GM10266 (cell line): ENCODE measurements around the gene ANKRD11.

Source experiments
- DNase-seq: peaks from one replicate; pipeline ENCODE4 v3.0.0; 2012; ENCODE audit errors: extremely low spot score
- TF ChIP-seq, protein P1 (sequence below): IDR thresholded peaks from 2 replicates; pipeline ENCODE4 v1.5.1; 2012; ENCODE audit warnings: mild to moderate bottlenecking, low read depth; ENCODE audit not compliant: control insufficient read depth, insufficient read depth; ENCODE audit errors: missing control alignments

Gene ANKRD11

DNA sequence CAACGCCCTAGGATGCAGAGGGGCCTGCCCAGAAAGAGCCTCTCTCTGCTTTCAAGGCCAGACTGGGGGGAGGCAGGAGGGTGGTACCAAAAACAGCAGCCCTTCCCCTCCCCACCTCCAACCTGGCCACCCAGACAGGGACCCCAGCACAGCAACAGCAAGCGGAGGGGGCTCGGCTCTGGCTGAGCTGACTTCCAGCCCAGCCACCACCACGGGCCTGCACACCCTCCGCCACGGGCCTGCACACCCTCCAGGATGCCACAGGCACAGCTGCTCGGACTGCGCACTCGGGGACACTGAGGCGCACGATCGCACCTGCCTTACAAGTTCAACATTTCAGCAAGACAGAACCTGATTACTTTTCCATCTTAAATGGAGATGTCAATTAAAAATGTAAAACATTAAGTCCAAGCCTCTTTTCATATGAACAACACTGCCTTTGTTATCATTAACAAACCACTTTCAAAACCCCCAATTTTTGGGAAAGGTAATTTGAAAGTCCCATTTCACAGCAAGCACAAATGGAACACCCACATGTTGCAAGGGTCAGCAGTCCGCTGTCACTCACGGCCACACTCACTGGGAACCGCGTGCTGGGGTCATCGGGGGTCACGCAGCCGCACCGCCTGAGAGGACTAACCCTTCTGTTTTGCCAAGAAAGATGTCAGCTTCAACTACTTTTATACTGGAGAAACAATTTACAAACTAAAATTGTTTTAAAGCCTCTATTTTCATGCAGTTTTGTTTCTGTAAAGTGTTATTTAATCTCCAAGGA is 76.4 kb downstream of the ANKRD11 start:
- no peak for DNase-seq
- TF ChIP-seq, protein P1, sequence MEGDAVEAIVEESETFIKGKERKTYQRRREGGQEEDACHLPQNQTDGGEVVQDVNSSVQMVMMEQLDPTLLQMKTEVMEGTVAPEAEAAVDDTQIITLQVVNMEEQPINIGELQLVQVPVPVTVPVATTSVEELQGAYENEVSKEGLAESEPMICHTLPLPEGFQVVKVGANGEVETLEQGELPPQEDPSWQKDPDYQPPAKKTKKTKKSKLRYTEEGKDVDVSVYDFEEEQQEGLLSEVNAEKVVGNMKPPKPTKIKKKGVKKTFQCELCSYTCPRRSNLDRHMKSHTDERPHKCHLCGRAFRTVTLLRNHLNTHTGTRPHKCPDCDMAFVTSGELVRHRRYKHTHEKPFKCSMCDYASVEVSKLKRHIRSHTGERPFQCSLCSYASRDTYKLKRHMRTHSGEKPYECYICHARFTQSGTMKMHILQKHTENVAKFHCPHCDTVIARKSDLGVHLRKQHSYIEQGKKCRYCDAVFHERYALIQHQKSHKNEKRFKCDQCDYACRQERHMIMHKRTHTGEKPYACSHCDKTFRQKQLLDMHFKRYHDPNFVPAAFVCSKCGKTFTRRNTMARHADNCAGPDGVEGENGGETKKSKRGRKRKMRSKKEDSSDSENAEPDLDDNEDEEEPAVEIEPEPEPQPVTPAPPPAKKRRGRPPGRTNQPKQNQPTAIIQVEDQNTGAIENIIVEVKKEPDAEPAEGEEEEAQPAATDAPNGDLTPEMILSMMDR: no peak

DNA sequence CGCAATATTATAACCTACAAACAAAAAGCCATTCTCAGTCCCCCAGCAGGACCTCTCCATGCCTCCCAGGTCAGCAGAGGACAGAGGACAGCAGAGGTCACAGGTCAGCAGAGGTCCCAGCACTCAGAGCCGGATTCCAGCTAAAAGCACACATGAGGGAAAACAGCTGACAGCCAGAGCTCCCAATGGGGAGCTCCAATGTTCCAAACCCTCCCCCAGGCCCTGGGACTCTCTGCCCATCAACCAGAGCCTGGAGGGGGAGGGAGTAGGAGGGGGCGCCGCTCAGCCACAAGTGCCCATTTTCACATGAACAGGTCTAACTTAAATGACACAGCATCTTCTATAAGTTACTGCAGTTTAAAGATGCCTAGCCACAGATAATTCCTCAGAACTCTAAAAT is 77.5 kb downstream of the ANKRD11 start:
- TF ChIP-seq, protein P1: no peak
- no peak for DNase-seq

DNA sequence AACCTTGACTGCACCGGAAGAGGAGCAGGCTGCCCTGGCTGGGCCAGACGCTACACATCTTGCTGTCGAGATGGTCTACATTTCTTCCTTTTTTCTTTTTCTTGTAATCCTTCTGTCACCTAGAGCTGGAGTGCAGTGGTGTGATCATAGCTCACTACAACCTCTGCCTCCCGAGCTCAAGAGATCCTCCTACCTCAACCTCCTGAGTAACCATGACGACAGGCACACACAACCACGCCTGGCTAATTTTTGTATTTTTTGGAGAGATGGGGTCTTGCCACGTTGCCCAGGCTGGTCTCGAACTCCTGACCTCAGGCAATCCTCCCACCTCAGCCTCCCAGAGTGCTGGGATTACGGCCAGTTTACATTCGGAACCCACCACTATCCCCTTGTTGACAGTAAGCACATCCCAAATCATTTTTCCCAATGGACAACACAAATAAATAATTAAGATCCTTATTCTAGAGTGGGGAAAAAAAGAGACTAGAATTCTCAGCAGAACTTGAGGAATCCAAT is 79.0 kb downstream of the ANKRD11 start:
- TF ChIP-seq, protein P1: no peak
- no peak for DNase-seq

DNA sequence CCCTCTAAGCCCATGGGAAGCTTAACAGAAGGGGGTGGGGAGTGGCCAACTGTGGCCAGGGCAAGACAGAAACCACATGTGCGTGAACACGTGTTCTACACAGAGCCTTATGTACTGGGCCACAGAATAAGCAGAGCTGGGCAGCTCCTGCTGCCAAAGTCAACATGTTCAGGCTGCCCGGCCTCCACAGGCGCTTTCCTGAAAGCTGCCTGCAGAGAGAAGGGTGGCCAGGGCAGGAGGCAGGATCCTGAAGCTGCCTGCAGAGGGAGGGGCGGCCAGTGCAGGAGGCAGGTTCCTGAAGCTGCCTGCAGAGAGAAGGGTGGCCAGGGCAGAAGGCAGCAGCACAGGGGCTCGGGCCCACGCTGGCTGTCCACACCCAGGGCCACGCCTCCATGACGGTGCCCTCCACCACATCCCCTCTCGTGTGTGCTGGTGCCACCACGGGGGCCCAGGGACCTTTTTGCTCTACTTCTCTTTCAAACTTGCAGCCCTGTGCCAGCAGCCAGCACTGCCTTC is 79.5 kb downstream of the ANKRD11 start:
- no peak for DNase-seq
- TF ChIP-seq, protein P1: no peak

DNA sequence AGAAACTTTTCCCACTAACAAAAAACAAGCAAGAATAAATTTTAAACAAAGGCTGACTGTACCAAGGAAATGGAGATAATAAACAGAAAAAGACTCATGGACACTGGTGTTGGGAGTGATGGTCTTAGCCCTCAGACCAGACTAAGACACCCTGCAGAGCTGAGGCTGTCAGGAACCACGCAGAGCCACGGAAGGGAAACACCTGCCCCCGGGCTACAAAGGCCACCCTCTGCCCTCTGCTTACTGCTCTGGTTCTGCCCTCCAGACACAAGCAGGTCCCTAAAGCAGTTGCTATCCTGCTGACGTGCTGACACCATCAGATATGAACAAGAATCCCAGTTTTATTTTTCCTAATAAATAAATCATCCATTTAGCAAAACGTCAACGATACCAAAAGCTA is 80.0 kb downstream of the ANKRD11 start:
- TF ChIP-seq, protein P1: no peak
- DNase-seq: no peak

DNA sequence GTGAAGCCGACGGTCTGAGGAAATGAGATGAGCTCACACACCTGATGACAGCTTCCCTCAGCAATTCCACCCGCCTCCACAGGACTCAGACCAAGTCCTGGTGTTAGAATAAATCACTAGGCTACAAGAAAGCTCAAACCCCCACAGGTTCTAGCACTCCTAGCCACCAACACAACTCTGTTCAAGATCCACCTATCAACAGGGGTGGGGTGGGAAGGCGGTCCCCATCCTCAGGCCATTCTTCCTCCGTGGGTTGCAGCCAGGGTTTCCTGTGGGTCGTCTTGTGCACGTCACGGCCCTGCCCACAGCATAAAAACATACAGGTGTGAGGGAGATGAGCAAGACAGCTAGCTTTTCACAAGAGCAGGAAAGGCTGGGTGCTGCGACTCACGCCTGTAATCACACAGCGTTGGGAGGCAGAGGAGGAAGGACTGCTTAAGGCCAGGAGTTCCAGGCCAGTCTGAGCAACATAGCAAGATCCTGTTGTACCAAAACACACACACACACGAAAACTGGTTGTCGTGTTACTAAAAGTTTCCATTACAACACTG is 81.1 kb downstream of the ANKRD11 start:
- no peak for DNase-seq
- TF ChIP-seq, protein P1: no peak

DNA sequence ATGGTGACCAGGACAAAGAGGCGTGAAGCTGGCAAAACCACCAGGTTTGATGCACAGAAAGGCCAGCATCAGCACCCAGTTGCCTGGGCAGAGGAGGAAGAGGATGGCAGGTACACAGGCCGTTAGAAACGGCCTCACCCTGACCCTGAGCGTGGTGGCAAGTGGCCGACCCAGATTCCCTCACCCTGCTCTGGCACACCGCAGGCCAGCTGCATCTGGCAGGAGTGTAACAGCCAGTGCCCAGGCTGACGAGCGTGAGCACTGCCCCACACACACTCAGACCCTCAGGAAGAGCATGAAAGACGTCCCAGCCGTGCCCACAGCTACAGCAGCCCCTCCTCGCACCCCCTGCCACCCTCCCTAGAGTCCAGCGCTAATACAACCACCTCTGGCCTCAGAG is 82.0 kb downstream of the ANKRD11 start:
- TF ChIP-seq, protein P1: no peak

More for the DNA sequence above, 82.0 kb downstream of the ANKRD11 start:
- DNase-seq: no peak
